Measurements from ENCODE around the gene NOL9.

GRCh38 chr1:6601923-6602668 is 47.8 kb upstream of the NOL9 start:
- TF ChIP-seq CTCF (IDR thresholded peaks at IDR 0.05) (no peak), POLR2A (IDR thresholded peaks at IDR 0.05) (peak in 1 of 2 donors; percentile 47)
